Stimulated activated CD8-positive, alpha-beta memory T cell treated with anti-CD3 and anti-CD28 coated beads, Interleukin-15, amount 100 ng/mL, for 24 hours (primary cell): ENCODE data around the gene CNNM3.
"Not testable (repeated sequence)": the region's sequence is repeated elsewhere in the genome, so short reads cannot be mapped to it uniquely, and the experiment has no call there.

Source experiments
- DNase-seq: peaks from one replicate; pipeline ENCODE4 v3.0.0-alpha.2; 2020; ENCODE audit warnings: low read depth

The CNNM3 gene

DNA sequence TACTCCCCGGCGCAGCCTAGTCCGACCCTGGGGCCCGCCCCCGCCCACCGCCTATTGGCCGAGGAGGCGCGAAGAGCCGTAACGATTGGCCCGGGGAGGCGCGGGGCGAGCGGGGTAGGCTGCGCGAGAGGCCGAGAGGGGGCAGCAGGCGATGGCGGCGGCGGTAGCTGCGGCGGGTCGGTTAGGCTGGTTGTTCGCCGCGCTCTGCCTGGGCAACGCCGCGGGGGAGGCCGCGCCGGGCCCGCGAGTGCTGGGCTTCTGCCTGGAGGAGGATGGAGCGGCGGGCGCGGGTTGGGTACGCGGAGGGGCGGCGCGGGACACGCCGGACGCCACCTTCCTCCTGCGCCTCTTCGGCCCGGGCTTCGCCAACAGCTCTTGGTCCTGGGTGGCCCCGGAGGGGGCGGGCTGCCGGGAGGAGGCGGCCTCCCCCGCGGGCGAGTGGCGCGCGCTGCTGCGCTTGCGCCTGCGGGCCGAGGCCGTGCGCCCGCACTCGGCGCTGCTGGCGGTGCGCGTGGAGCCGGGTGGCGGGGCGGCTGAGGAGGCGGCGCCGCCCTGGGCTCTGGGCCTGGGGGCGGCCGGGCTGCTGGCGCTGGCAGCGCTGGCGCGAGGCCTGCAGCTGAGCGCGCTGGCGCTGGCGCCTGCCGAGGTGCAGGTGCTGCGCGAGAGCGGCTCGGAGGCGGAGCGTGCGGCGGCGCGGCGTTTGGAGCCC lies at the start of gene CNNM3:
Gene CNNM3 (plus strand): TSS at position 142 of the 709 bp plus-strand sequence. CDS start 10 bp downstream, at position 152.
- DNase-seq = peak; percentile 95

- no peak for DNase-seq
These were observed 48.8 kb upstream of the CNNM3 start for GRCh38 chr2:96767135-96767871.

GRCh38 chr2:96768083-96768561 lies 47.9 kb upstream of the CNNM3 start:
- no peak for DNase-seq

DNA sequence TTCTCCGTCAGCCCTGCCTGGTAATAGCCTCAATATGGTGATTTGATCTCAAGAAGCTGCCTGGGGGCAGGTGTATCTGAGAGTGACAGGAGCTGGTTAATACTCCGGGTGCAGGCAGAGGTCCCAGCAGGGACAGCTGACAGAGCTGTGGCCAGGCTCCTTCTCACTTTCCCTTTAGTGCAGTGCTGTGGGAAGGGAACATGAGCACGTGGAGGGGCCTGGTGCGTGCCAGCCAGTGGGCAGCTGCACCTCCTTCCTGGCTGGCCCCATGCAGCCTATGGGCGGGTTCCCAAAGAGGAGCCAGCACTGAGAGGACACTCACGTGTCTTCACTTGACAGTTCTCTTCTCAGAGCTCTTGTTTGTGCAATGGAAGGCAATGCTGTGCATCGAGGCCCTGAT lies 46.3 kb upstream of the CNNM3 start:
- DNase-seq = no peak

DNA sequence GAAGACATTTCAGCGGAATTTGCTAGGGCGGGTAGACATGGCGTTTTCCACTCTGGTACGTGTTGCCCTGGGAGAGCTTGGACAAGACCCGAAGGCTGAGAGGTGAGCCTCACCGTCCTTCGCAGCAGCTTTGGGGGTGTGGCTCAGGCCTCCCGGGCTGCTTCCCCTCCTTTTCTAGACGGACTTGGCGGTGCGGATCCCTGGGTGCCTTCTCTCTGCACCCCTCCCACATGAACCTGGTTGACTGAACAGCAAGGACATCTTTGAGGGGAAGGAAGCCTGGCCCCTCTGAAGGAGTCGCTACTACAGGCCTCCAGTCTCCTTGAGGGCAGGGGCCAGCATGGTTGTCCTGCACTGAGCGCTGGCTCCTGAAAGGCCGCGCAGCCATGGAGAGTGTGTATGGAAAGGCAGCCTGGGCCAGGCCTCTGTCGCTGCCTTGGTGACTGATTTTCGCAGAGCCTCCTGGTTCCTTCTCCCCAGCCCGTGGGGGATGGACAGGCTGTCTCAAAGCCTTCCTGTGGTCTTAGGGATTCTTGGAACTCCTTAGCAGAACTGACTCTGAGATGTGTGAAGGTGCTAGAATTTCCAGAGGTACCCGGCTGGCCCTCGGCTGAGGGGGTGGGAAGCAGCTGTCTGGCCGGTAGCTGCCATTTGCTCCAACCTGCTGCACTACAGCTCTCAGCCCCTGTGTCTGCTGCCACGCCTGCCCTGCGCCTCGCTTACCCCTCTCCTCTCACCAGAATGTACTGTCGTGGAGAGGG lies 45.4 kb upstream of the CNNM3 start:
- DNase-seq = no peak

DNA sequence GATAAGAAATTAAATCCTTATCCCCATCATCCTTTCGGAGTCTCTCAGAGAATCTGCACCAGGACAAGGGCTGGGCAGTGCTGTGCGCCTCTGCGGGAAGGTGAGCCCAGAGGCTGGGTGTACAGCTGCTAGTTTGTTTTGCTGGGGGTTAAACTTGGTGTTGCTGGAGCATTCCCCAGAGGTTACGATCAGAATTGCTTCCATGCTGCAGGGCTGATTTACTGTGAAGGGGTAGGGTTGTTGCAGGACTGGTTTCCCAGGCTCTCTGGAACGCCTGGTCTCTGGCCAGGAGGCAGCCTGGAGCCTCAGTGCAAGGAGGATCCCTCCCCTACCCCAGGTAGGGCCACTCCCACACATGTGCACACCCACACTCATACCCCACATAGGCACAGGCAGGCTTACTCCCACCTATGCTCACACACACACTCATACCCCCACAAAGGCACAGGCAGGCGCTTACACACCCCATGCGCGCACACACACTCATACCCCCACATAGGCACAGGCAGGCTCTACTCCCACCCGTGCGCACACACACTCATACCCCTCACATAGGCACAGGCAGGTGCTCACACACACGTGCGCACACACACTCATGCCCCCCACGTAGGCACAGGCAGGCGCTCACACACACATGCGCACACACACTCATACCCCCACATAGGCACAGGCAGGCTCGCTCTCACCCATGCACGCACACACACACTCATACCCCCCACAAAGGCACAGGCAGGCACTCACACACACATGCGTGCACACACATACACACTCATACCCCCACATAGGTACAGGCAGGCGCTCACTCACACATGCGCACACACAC lies 44.1 kb upstream of the CNNM3 start:
- no peak for DNase-seq

DNA sequence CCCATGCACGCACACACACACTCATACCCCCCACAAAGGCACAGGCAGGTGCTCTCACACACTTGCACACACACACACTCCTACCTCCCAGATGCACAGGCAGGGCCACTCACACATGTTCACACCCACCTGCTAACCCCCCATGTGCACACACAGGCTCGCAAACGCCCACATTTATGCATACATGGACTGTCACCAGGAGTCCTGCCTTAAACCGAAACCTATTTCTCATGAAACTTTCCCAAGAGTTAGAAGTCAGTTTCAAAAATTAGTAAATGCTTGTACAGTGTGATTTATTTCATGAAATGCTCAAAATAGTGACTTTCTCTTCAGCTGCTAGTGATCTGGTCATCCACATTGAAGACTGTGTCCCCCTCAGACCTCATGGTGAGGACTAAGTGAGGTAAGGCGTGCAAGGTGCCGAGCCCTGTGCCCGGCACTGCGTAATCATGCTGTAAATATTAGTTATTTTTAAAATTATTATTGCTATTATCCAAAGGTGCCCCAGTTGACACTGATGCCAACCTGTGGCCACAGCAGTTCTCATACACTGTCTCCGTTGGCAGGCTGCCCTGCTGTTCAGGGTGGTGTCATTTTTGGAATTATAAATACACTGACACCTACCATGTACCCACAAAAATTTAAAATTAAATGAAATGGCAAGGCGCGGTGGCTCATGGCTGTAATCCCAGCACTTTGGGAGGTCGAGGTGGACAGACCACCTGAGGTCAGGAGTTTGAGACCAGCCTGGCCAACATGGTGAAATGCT lies 43.0 kb upstream of the CNNM3 start:
- DNase-seq = no peak

GRCh38 chr2:96773922-96774321 lies 42.1 kb upstream of the CNNM3 start:
- no peak for DNase-seq

DNA sequence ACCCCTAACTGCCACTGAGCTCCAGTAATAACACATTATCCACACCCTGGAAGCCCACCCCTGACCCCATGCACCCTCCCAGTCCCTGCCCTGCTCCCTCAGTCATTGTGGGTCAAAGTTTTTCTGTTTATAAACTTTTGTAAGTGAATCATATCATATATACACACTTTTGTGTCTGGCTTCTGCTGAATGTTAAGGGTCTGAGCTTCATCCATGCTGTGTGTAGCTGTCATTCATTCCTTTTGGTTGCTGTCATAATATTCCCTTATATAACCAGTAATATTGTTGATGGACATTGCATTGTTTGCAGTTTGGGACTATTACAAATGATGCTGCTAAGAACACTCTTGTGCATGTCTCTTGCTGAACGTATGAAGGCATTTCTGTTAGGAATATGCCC lies 40.9 kb upstream of the CNNM3 start:
- no peak for DNase-seq

DNA sequence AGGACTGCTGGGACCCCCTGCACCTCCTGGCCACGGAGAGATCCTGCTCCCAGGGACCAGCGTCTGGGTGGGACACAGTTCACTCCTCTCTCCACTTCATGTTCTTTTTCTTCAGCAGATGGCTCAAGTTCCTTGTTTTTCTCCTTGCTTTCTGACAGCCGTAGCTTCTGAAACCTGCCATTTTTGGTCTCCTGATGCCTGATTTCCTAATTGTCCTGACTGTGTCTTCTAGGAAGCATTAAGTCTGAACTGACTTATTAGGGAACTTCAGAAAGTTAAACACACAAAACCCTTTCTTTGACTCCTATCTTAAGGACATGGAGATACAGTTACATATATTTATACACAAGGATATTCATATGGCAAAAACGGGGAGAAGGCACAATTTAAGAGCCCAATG lies 32.7 kb upstream of the CNNM3 start:
- no peak for DNase-seq

GRCh38 chr2:96787411-96787810 lies 28.7 kb upstream of the CNNM3 start:
- DNase-seq = no peak

DNA sequence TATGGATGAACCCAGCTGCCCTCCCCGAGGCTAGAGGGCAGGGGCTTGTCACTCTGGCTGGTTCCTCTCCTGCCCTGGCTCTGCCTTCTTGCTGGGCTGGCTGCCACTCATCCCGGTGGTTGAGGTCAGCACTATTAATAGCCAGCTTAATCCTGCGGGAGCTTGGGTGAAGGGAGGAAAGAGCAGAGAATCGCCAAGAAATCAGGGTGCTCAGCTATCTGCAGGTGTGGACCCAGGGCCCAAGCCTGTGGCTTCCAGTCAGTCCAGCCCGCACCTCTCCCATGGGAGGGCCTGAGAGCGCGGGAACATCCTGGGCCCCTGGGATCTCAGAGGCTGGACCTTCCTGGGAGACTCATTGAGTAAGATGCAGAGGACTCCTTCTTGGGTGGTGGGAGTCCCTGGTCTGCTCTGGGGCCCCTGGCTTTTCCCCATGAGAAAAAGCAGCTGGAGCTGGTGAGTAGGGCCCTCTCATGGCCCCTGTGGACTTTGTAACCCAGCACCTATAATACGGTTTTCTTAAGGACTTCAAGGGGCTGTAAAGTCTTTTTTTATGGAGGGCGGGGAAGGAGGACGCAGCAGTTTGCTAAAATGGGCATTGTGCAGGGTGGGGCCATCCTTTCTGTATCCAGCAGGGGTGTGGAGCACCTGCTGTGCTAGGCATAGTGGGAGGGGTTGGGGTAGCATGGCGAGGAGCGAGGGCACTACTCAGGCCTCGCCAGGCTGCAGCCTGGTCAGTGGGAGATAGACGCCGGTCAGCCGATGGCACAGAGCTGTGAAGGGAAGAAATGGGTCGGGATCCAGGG lies 27.4 kb upstream of the CNNM3 start:
- DNase-seq = no peak

- no peak for DNase-seq
These were observed 26.8 kb upstream of the CNNM3 start for GRCh38 chr2:96789245-96789617.

DNA sequence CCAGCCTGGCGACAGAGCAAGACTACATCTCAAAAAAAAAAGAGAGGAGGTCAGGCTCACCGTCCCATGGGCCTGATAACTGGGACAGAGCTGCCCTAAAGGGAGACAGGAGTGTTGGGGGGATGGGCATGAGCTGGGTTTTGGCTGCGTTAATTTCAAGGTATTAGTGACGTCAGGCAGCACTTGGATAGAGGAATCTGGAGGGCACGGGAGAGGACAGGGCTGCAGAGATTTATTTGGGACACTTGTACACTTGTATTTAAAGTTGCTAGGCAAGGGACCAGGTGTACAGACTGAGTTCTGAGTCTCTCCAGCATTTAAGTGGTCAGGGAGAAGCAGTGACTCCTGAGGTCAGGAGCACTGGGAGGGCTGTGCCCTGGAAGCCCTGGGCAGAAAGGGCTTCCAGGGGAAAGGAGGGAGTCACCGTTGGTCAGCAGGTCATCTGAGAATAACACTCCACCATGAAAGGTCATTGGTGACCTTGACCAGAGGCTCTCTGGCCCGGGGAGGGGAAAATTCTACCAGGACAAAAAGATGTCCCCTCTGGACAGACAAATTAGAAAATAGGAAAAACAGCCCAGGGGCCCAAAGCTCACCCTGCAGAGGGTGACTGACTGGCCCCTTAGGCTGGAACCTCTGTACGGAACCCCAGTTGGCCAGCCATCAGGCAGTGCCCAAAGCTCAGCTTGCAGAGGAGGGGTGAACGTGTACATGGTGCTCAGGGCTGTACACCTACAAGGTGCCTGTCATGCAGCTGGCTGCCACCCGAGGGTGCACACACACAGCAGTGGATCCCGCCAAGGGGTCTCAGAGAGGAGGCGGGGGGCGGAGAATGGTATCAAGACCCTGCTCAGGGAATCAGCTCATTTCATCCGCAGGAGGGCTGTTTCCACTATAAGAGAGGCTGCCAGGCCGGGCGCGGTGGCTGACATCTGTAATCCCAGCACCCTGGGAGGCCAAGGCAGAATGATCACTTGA lies 23.0 kb upstream of the CNNM3 start:
- DNase-seq = no peak

DNA sequence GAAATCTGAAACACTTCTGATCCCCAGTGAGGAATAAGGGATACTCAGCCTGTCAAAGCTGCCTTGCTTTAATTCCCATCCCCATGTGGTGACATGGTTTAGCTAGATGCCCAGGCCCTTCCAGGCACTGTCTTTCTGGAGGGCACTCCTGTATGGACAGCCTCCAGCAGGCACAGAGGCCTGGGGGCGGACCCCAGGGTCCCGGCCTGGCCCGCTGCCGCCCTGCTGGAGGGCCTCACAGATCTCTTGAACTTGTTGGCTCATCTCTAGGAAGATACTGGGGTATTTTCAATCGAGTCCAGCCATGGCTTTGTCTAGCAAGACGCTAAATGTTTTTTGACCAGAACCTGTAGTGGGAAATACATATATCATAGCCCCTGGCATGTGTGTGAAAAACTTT lies 21.0 kb upstream of the CNNM3 start:
- DNase-seq = no peak

DNA sequence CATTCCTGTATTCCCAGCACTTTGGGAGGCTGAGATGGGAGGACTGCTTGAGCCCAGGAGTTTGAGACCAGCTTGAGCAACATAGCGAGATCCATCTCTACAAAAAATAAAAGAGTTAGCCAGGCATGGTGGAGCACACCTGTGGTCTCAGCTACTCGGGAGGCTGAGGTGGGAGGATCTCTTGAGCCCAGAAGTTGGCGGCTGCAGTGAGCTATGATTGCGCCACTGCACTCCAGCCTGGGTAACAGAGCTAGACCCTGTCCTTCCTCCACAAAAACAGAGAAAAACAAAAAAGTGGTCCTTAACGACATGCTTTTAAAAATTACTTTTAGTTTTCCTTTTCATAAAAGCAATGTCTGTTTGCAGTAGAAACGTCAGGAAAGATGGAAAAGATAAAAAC lies 19.6 kb upstream of the CNNM3 start:
- not testable (repeated sequence) for DNase-seq

DNA sequence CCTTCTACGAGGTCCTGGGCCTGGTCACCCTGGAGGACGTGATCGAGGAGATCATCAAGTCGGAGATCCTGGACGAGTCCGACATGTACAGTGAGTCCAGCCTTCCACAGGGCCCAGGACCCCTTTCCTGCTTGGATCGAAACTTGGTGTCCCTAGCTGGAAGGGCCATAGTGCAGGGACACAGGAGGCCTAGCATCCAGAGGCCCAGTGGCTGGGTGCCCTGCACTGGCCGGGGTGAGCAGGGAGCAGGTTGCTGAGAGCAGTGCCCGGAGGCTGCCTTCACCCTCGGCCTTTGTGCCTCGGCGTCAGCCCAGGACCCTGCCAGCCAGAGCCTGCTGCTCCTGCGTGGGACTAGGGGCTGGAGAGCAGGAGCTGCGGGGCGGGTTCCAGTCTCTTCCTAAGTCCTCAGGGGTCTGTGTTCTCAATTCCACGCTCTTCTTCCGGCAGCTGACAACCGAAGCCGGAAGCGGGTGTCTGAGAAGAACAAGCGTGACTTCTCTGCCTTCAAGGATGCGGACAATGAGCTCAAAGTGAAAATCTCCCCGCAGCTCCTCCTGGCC lies 18.9 kb upstream of the CNNM3 start:
- no peak for DNase-seq

GRCh38 chr2:96798733-96799622 lies 17.1 kb upstream of the CNNM3 start:
- no peak for DNase-seq
